MM.1S (cell line): ENCODE data around the gene SGMS1.

ENCODE experiments used
- DNase-seq: peaks from one replicate; pipeline ENCODE4 v3.0.0-alpha.2; 2015
- H2AFZ ChIP-seq: fragments of 300-600 bp; sonication (generic); 2 replicates; pipeline ENCODE4 v1.6.0; 2016; ENCODE audit warnings: antibody characterized with exemption, low read length
- H3F3A ChIP-seq: fragments of 300-600 bp; sonication (generic); 2 replicates; pipeline ENCODE4 v1.6.1; 2016; ENCODE audit warnings: mild to moderate bottlenecking, antibody characterized with exemption, low read length, moderate library complexity, mixed read lengths; ENCODE audit not compliant: insufficient read depth
- H3K27ac ChIP-seq: fragments of 300-600 bp; sonication (generic); 2 replicates; pipeline ENCODE4 v1.5.1; 2016; ENCODE audit warnings: mild to moderate bottlenecking, low read length
- H3K27me3 ChIP-seq: fragments of 300-600 bp; sonication (generic); replicated peaks from 2 replicates; pipeline ENCODE4 v1.6.0; 2016; ENCODE audit warnings: low read length; ENCODE audit not compliant: insufficient read depth
- H3K36me3 ChIP-seq: fragments of 300-600 bp; sonication (generic); replicated peaks from 2 replicates; pipeline ENCODE4 v1.6.1; 2016; ENCODE audit warnings: mild to moderate bottlenecking, low read length, mixed read lengths; ENCODE audit not compliant: insufficient read depth
- H3K4me1 ChIP-seq: fragments of 300-600 bp; sonication (generic); 2 replicates; pipeline ENCODE4 v1.6.1; 2016; ENCODE audit warnings: low read length, mixed read lengths
- H3K4me2 ChIP-seq: fragments of 300-600 bp; sonication (generic); 2 replicates; pipeline ENCODE4 v1.6.0; 2016; ENCODE audit warnings: low read depth, low read length
- H3K4me3 ChIP-seq: fragments of 300-600 bp; sonication (generic); 2 replicates; pipeline ENCODE4 v1.5.1; 2016; ENCODE audit warnings: low read length, mixed read lengths
- H3K79me2 ChIP-seq: fragments of 300-600 bp; sonication (generic); 2 replicates; pipeline ENCODE4 v1.6.1; 2016; ENCODE audit warnings: mixed run types, low read length, mixed read lengths
- H3K9ac ChIP-seq: fragments of 300-600 bp; sonication (generic); 2 replicates; pipeline ENCODE4 v1.6.1; 2016; ENCODE audit warnings: low read length, mixed read lengths
- H3K9me2 ChIP-seq: fragments of 300-600 bp; sonication (generic); replicated peaks from 2 replicates; pipeline ENCODE4 v1.6.1; 2016; ENCODE audit warnings: mild to moderate bottlenecking, low read length, mixed read lengths; ENCODE audit not compliant: insufficient read depth
- H3K9me3 ChIP-seq: fragments of 300-600 bp; sonication (generic); replicated peaks from 2 replicates; pipeline ENCODE4 v1.6.1; 2016; ENCODE audit warnings: mild to moderate bottlenecking, low read length, mixed read lengths; ENCODE audit not compliant: insufficient read depth
- H4K20me1 ChIP-seq: fragments of 300-600 bp; sonication (generic); 2 replicates; pipeline ENCODE4 v1.6.1; 2016; ENCODE audit warnings: mild to moderate bottlenecking, low read length, moderate library complexity, mixed read lengths; ENCODE audit not compliant: insufficient read depth
- CTCF ChIP-seq: fragments of 300-600 bp; sonication (generic); IDR thresholded peaks from 2 replicates; pipeline ENCODE4 v1.5.1; 2016; ENCODE audit warnings: antibody characterized with exemption, low read length, mixed read lengths
- EZH2 ChIP-seq: fragments of 300-600 bp; sonication (generic); optimal IDR thresholded peaks from 2 replicates; pipeline ENCODE3; 2017; ENCODE audit warnings: low read depth, mild to moderate bottlenecking, antibody characterized with exemption, low read length, mixed read lengths
- EZH2phosphoT487 ChIP-seq: fragments of 300-600 bp; sonication (generic); IDR thresholded peaks from 2 replicates; pipeline ENCODE4 v1.6.1; 2018; ENCODE audit warnings: antibody characterized with exemption, low read length

Gene SGMS1

DNA sequence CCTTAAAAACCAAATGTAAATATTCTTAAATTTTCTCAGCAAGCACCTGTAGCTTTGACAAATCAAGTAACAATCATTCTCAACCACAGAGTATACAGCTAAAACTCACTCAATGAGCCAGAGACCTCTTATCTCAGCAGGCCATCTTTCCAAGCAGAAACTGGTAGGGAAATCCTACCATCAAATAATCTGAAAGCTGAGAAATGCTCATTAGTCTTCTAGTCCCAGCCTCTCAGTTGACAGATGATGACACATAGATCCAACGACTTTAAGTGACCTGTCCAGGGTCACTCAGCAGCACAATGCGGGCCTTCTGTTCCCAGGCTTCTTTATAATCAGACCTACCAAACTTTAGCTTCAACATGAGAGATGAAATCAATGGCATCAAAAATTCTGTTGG is 184.6 kb downstream of the SGMS1 start:
- Histone ChIP-seq H2AFZ (no peak overlapping the region), H3K9ac (no peak overlapping the region), H4K20me1 (no peaks in the 10 kb centered on the region), H3F3A (no peaks in the 10 kb centered on the region), H3K9me2 (no peaks in the 10 kb centered on the region), H3K4me1 (peaks cover 5% of the 10 kb centered on the region; the same call in 1 of the 2 replicates), H3K4me3 (no peak overlapping the region), H3K36me3 (no peaks in the 10 kb centered on the region), H3K27me3 (no peaks in the 10 kb centered on the region), H3K9me3 (no peaks in the 10 kb centered on the region), H3K79me2 (no peaks in the 10 kb centered on the region), H3K27ac (no peak overlapping the region), H3K4me2 (no peak overlapping the region)
- TF ChIP-seq EZH2 (no peak), CTCF (no peak), EZH2phosphoT487 (no peak)
- no peak for DNase-seq

DNA sequence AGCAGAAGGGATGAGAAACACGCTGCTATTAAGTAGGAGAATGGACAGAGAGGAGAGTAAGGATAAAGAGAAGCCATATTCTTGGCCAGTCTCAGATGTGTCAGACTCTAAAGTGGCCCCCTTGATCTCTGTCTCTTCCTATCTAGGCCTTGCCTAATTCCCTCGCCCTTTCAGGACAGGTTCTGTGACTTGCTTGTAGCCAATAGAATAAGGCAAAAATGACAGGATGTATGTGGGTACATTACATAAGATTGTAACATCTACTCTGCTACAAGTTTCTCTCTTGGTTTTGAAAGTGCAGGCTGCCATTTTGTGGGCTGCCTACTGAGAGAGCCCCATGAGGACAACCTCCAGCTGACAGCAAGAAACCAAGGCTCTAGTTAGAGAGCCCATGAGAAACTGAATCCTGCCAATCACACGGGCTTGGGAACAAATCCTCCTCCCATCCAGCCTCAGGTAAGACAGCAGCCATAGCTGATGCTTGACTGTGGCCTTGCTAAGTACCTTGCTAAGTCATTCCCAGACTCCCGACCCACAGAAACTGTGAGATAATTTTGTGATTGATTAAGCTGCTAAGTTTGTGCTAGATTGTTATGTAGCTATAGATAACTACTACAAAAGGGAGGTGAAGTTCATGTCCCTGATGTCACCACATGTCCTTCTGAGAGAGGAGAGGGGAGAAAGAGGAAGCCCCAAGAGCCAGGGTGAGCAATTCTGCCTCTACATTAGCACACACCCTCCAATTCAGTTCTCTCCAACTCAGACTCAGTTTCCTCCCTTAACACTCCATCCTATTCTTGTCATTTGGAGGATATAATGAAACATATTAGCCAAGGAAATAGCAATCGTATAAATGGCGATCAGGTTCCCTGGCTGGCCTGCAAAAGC is 185.5 kb downstream of the SGMS1 start:
- H2AFZ ChIP-seq = no peak overlapping the region
- no peak overlapping the region for H3K4me3 ChIP-seq
- H3K27me3 ChIP-seq = no peaks in the 10 kb centered on the region
- H3K9ac ChIP-seq = no peak overlapping the region
- no peaks in the 10 kb centered on the region for H3K79me2 ChIP-seq
- H3K9me3 ChIP-seq = no peaks in the 10 kb centered on the region
- peak; percentile 38 for DNase-seq
- 0 out of 2 replicates have a peak, but pooled peaks cover under 1% of the 10 kb centered on the region for H3F3A ChIP-seq
- H3K36me3 ChIP-seq = no peaks in the 10 kb centered on the region
- H3K9me2 ChIP-seq = no peaks in the 10 kb centered on the region
- peaks cover 8% of the 10 kb centered on the region for H3K4me1 ChIP-seq
- H3K4me2 ChIP-seq = no peak overlapping the region
- H3K27ac ChIP-seq = no peak overlapping the region
- no peaks in the 10 kb centered on the region for H4K20me1 ChIP-seq
- TF ChIP-seq EZH2phosphoT487 (no peak), EZH2 (no peak), CTCF (no peak)

DNA sequence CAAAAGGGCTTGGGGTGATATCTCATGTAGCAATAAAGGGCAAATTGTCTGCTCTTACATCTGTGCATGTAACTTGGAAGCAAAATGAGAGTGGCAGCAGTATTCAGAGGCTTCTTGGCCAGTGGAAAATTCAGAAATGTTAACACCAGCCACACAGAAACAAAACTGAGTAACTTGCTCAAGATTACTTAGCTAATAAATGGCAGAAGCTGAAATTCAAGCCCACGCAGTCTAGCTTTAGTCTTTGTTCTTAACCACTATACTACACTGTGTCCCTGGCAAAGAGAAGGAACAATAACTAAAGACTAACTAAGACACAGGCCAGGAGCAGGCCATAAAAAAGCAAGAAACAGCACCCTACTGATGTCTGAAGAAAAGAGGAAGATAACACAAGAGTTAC is 186.5 kb downstream of the SGMS1 start:
- Histone ChIP-seq H3K36me3 (no peaks in the 10 kb centered on the region), H3F3A (peaks cover 10% of the 10 kb centered on the region), H4K20me1 (no peaks in the 10 kb centered on the region), H3K4me3 (no peak overlapping the region), H3K79me2 (no peaks in the 10 kb centered on the region), H3K27me3 (no peaks in the 10 kb centered on the region), H3K9me2 (no peaks in the 10 kb centered on the region), H3K4me1 (peaks cover 18% of the 10 kb centered on the region), H2AFZ (no peak overlapping the region), H3K4me2 (no peak overlapping the region), H3K9ac (no peak overlapping the region), H3K27ac (no peak overlapping the region), H3K9me3 (no peaks in the 10 kb centered on the region)
- DNase-seq = no peak
- TF ChIP-seq EZH2phosphoT487 (no peak), EZH2 (no peak), CTCF (no peak)
